ENCODE results near the gene PTPN1.

PTPN1 gene

GRCh38 chr20:50516935-50517816, 7.0 kb downstream of the PTPN1 start (continued):
- TF ChIP-seq ZNF610 (tag by site-specific recombination; IDR thresholded peaks at IDR 0.05; ENCODE audit: borderline replicate concordance) (no peak), ZNF174 (tag by site-specific recombination; IDR thresholded peaks at IDR 0.05) (no peak), ZNF623 (tag by site-specific recombination; IDR thresholded peaks at IDR 0.05) (no peak), OVOL3 (tag by site-specific recombination; IDR thresholded peaks at IDR 0.05) (no peak), KLF16 (tag by site-specific recombination; IDR thresholded peaks at IDR 0.05) (peak; percentile 53; the same call in 1 of the 2 replicates), ZNF292 (tag by site-specific recombination; IDR thresholded peaks at IDR 0.05; ENCODE audit: borderline replicate concordance, low read depth) (no peak), ZNF544 (tag by site-specific recombination; IDR thresholded peaks at IDR 0.05) (no peak), ZBTB49 (tag by site-specific recombination; IDR thresholded peaks at IDR 0.05; ENCODE audit: low read depth) (no peak), ZNF423 (tag by site-specific recombination; IDR thresholded peaks at IDR 0.05) (no peak), ZNF121 (tag by site-specific recombination; IDR thresholded peaks at IDR 0.05) (peak; percentile 99), ZNF362 (tag by site-specific recombination; IDR thresholded peaks at IDR 0.05) (0 out of 2 replicates have a peak, but pooled peaks have one; percentile 58), PRDM1 (tag by site-specific recombination; IDR thresholded peaks at IDR 0.05) (no peak), ZNF621 (tag by site-specific recombination; IDR thresholded peaks at IDR 0.05) (no peak), EGR2 (tag by site-specific recombination; IDR thresholded peaks at IDR 0.05; ENCODE audit: low read depth) (no peak), ZFP41 (tag by site-specific recombination; IDR thresholded peaks at IDR 0.05; ENCODE audit: borderline replicate concordance) (no peak), GLI2 (tag by site-specific recombination; IDR thresholded peaks at IDR 0.05; ENCODE audit: borderline replicate concordance, low read depth) (no peak), ZNF624 (tag by site-specific recombination; IDR thresholded peaks at IDR 0.05) (no peak), ZNF266 (tag by site-specific recombination; IDR thresholded peaks at IDR 0.05; ENCODE audit: low read depth) (no peak), ZNF626 (tag by site-specific recombination; IDR thresholded peaks at IDR 0.05) (no peak), YY1 (tag by site-specific recombination; IDR thresholded peaks at IDR 0.05) (no peak), ZSCAN16 (tag by site-specific recombination; IDR thresholded peaks at IDR 0.05) (no peak), ZNF664 (tag by site-specific recombination; IDR thresholded peaks at IDR 0.05) (no peak), ZNF311 (tag by site-specific recombination; IDR thresholded peaks at IDR 0.05; ENCODE audit: borderline replicate concordance) (no peak), ZBTB1 (tag by site-specific recombination; IDR thresholded peaks at IDR 0.05) (no peak), SALL2 (tag by site-specific recombination; IDR thresholded peaks at IDR 0.05; ENCODE audit: borderline replicate concordance) (no peak), PRDM6 (tag by site-specific recombination; IDR thresholded peaks at IDR 0.05) (peak; percentile 91), ZNF785 (tag by site-specific recombination; IDR thresholded peaks at IDR 0.05) (no peak), ZNF24 (tag by site-specific recombination; IDR thresholded peaks at IDR 0.05) (no peak), ZNF549 (tag by site-specific recombination; IDR thresholded peaks at IDR 0.05) (no peak), ZEB2 (tag by site-specific recombination; IDR thresholded peaks at IDR 0.05) (no peak), OSR2 (tag by site-specific recombination; IDR thresholded peaks at IDR 0.05) (0 out of 2 replicates have a peak, but pooled peaks have one; percentile 10), GLIS1 (tag by site-specific recombination; IDR thresholded peaks at IDR 0.05) (no peak), ZNF639 (tag by site-specific recombination; IDR thresholded peaks at IDR 0.05) (0 out of 2 replicates have a peak, but pooled peaks have one; percentile 13), ZNF704 (tag by site-specific recombination; IDR thresholded peaks at IDR 0.05) (no peak)
